Measurements from ENCODE around the gene BAAT.

DNA sequence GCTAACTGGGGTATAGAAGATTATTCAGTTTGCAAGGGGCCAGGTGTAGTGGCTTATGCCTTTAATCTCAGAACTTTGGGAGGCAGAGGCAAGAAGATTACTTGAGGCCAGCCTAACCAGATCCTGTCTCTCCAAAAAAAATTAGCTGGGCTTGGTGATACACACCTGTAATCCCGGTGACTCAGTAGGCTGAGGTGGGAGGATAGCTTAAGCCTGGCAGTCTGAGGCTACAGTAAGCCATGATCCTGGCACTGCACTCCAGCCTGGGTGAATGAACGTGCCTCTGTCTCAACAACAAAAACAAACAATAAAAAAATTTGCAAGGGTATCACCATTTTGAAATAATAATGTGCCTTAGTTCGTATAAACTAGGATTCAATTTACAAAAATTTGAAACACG, 51.3 kb downstream of the BAAT start:
- TF ChIP-seq, protein P1, sequence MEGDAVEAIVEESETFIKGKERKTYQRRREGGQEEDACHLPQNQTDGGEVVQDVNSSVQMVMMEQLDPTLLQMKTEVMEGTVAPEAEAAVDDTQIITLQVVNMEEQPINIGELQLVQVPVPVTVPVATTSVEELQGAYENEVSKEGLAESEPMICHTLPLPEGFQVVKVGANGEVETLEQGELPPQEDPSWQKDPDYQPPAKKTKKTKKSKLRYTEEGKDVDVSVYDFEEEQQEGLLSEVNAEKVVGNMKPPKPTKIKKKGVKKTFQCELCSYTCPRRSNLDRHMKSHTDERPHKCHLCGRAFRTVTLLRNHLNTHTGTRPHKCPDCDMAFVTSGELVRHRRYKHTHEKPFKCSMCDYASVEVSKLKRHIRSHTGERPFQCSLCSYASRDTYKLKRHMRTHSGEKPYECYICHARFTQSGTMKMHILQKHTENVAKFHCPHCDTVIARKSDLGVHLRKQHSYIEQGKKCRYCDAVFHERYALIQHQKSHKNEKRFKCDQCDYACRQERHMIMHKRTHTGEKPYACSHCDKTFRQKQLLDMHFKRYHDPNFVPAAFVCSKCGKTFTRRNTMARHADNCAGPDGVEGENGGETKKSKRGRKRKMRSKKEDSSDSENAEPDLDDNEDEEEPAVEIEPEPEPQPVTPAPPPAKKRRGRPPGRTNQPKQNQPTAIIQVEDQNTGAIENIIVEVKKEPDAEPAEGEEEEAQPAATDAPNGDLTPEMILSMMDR (IDR thresholded peaks at IDR 0.05), result no peak
- no peak for TF ChIP-seq POLR2A (IDR thresholded peaks at IDR 0.05)
